T-cell (primary cell): Measurements from ENCODE around the gene CEP170B. TPM values are rescaled to one million over a fixed set of nuclear protein-coding genes. Genes with fewer than 3 reads are reported as not detected.
A peak's percentile ranks its signal among the peaks of the same experiment; 100 is the strongest.
"Not testable (repeated sequence)": the region's sequence is repeated elsewhere in the genome, so short reads cannot be mapped to it uniquely, and the experiment has no call there.

ENCODE experiments used
- ATAC-seq, 4 experiments: fragments of 200-7000 bp in 3 of 4; fragments of 150-1000 bp in 1 of 4; cut with Tn5 transposase; replicated peaks in 1 of 4; 1 replicate in 3 of 4; 2 replicates in 1 of 4; pipeline ENCODE4 v1.10.0; 2021; ENCODE audit warnings: moderate library complexity in 3 of 4, mild to moderate bottlenecking in 2 of 4, moderate number of reproducible peaks in 1 of 4
- CTCF ChIA-PET, 2 donors: fragments of 300-600 bp; sonication (Branson Sonifier 250); formaldehyde crosslinking; loops; one replicate each; lab custom pipeline; 2022; ENCODE audit warnings: antibody characterized with exemption in 2 of 2; lab: Charles Lee
- POLR2A ChIA-PET, 2 donors: fragments of 300-600 bp; sonication (Branson Sonifier 250); formaldehyde crosslinking; loops; one replicate each; lab custom pipeline; 2022; ENCODE audit warnings: antibody characterized with exemption in 2 of 2; lab: Charles Lee
- DNase-seq, 35 experiments: peaks; one replicate each; pipeline versions ENCODE4 v3.0.0 to v3.0.0-alpha.2; 2013 to 2023
- H3K27ac ChIP-seq: one replicate; pipeline ENCODE4 v1.5.1; 2013; ENCODE audit warnings: low read length
- H3K27me3 ChIP-seq, 2 experiments: replicated peaks in 1 of 2; 1 replicate in 1 of 2; 2 replicates in 1 of 2; pipeline versions ENCODE4 v1.6.1 to v1.7.0; 2013; ENCODE audit warnings: low read length in 1 of 2, mixed read lengths in 1 of 2; ENCODE audit not compliant: control insufficient read depth in 2 of 2, insufficient read depth in 2 of 2; ENCODE audit errors: extremely low read depth in 1 of 2
- H3K36me3 ChIP-seq, 2 donors: 1 replicate in 1 of 2; 2 replicates in 1 of 2; pipeline versions ENCODE4 v1.6.1 to v1.7.0; 2013; ENCODE audit warnings: low read length in 1 of 2; ENCODE audit not compliant: control insufficient read depth in 2 of 2, insufficient read depth in 1 of 2; ENCODE audit errors: extremely low read depth in 1 of 2
- H3K4me1 ChIP-seq, 2 experiments: 1 replicate in 1 of 2; 2 replicates in 1 of 2; pipeline versions ENCODE4 v1.6.1 to v1.7.0; 2013; ENCODE audit warnings: low read length in 2 of 2, mixed read lengths in 1 of 2; ENCODE audit not compliant: insufficient read depth in 2 of 2, control insufficient read depth in 1 of 2; ENCODE audit errors: extremely low read depth in 1 of 2
- H3K4me3 ChIP-seq, 2 donors: 1 replicate in 1 of 2; 2 replicates in 1 of 2; pipeline versions ENCODE4 v1.5.1 to v1.7.0; 2013; ENCODE audit warnings: mild to moderate bottlenecking in 2 of 2, low read length in 1 of 2, moderate library complexity in 1 of 2; ENCODE audit not compliant: control insufficient read depth in 1 of 2; ENCODE audit errors: extremely low read depth in 1 of 2
- H3K9me3 ChIP-seq: 2 replicates; pipeline ENCODE4 v1.7.0; 2013
- H3K27ac Mint-ChIP-seq, 2 donors: one replicate each; pipeline ENCODE4 v1.8.0; 2020 to 2021; ENCODE audit warnings: mild to moderate bottlenecking in 2 of 2, mixed read lengths in 2 of 2
- H3K27me3 Mint-ChIP-seq, 2 donors: one replicate each; pipeline ENCODE4 v1.8.0; 2021 to 2022; ENCODE audit warnings: mixed read lengths in 2 of 2
- H3K36me3 Mint-ChIP-seq: one replicate; pipeline ENCODE4 v1.8.0; 2021; ENCODE audit warnings: mixed read lengths
- H3K4me1 Mint-ChIP-seq, 3 donors: one replicate each; pipeline ENCODE4 v1.8.0; 2020 to 2022; ENCODE audit warnings: mixed read lengths in 3 of 3, mild to moderate bottlenecking in 1 of 3
- H3K4me3 Mint-ChIP-seq, 3 donors: one replicate each; pipeline ENCODE4 v1.8.0; 2020 to 2022; ENCODE audit warnings: mild to moderate bottlenecking in 3 of 3, mixed read lengths in 3 of 3, moderate library complexity in 3 of 3
- H3K9me3 Mint-ChIP-seq, 3 donors: one replicate each; pipeline ENCODE4 v1.8.0; 2020 to 2022; ENCODE audit warnings: mixed read lengths in 3 of 3
- WGBS: methylation state at CpG from one replicate; pipeline ENCODE4 v1.1.5; 2013; ENCODE audit warnings: missing lambda C conversion rate; ENCODE audit not compliant: insufficient coverage; 5-methylcytosine and 5-hydroxymethylcytosine counted together
- total RNA-seq, 35 experiments: library from RNA in 6 of 35; stranded (reverse) in 6 of 35; fragments of 120-200 nt in 1 of 35; gene quantifications; one replicate each; pipeline versions ENCODE4 v1.2.1 to v1.2.4 and lab custom pipeline; 2013 to 2026

The CEP170B gene
- total RNA-seq, 5 donors from 2014 or later (not counting 1 experiment from before 2014, with no cell fraction given) = 2.8 to 11.2 (median 6.9) TPM

DNA sequence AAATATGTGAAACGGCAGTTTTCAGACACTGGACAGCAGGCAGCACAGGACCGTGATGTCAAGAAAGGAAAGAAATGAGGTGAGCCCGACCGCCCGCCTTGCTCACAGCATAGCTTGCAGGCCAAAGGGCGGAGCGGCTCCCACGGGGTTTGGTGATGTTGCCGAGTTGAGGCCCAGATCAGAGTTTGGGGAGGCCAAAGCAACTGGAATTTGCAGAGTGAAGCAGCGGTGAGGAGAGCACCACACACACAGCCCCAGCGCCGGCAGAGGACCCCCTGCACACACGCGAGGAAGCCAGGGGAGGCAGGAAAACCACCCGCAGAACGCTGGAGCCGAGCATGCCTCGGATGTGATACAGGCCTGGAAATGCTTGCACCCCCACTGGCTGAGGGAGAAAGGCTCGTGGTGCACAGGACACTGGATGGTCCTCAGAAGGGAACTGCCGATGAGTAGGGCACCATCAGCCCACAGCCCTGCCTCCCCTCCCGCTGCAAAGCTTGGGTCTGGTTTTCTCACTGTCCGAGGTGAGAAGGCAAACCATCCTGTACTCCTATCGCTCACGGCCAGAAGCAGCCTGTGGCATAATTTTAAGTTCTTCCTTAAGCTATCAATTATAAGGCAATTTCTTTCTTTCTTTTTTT, 33.9 kb downstream of the CEP170B start:
- POLR2A ChIA-PET = no interaction called here
- H3K36me3 Mint-ChIP-seq = no peaks in the 10 kb centered on the region
- peaks cover 0 to 3% (median 0%) of the 10 kb centered on the region in 3 donors for H3K4me1 Mint-ChIP-seq
- Histone ChIP-seq H3K4me1 (no peaks in the 10 kb centered on the region), H3K9me3 (no peaks in the 10 kb centered on the region), H3K27me3 (peaks cover 3 to 19% of the 10 kb centered on the region in 2 experiments), H3K36me3 (no peaks in the 10 kb centered on the region), H3K27ac (no peak overlapping the region), H3K4me3 (no peak overlapping the region)
- no peak overlapping the region for H3K27ac Mint-ChIP-seq
- peaks cover 2 to 9% of the 10 kb centered on the region in 2 donors for H3K27me3 Mint-ChIP-seq
- no peak for ATAC-seq
- CTCF ChIA-PET = interaction anchor here in 1 of 2 donors (0.6 kb wide), 2 partner anchors 13 to 508 kb away, joined by 4 to 5 read pairs; no protein-coding TSS in a partner anchor
- 78% methylated on average over 21 of the region's 24 CpGs for WGBS
- H3K9me3 Mint-ChIP-seq = no peaks in the 10 kb centered on the region
- H3K4me3 Mint-ChIP-seq = no peak overlapping the region
- DNase-seq = peak in 1 of 35 experiments; percentile 3

DNA sequence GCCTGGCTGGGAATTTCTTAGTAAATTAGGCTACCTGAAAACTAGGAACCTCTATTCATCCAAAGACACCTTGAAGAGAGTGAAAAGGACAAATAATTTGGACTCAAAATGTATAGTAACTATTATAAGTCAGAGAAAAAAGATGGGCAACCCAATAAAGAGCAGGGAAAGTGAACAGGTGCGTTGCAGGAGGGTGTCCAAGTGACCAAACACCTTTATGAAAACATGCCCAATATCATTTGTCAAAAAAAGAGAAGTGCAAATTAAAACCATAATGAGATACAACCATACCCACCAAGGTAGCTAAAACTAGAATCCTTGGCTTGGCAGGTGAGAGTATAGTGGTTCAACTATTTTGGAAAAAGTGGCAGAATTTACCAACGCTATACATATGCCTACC, 34.7 kb downstream of the CEP170B start:
- DNase-seq (no peak), ATAC-seq (no peak)
- H3K9me3 Mint-ChIP-seq = no peaks in the 10 kb centered on the region
- Histone ChIP-seq H3K27ac (no peak overlapping the region), H3K36me3 (no peaks in the 10 kb centered on the region), H3K4me3 (no peak overlapping the region), H3K4me1 (no peaks in the 10 kb centered on the region), H3K27me3 (peaks cover 3 to 24% of the 10 kb centered on the region in 2 experiments), H3K9me3 (no peaks in the 10 kb centered on the region)
- no peak overlapping the region for H3K4me3 Mint-ChIP-seq
- H3K36me3 Mint-ChIP-seq = no peaks in the 10 kb centered on the region
- H3K27me3 Mint-ChIP-seq = peaks cover 10 to 17% of the 10 kb centered on the region in 2 donors
- CTCF ChIA-PET = no interaction called here
- H3K27ac Mint-ChIP-seq = no peak overlapping the region
- no CpG with 5 or more reads among the region's 2 CpGs for WGBS
- POLR2A ChIA-PET = no interaction called here
- H3K4me1 Mint-ChIP-seq = peaks cover 0 to 3% (median 0%) of the 10 kb centered on the region in 3 donors

DNA sequence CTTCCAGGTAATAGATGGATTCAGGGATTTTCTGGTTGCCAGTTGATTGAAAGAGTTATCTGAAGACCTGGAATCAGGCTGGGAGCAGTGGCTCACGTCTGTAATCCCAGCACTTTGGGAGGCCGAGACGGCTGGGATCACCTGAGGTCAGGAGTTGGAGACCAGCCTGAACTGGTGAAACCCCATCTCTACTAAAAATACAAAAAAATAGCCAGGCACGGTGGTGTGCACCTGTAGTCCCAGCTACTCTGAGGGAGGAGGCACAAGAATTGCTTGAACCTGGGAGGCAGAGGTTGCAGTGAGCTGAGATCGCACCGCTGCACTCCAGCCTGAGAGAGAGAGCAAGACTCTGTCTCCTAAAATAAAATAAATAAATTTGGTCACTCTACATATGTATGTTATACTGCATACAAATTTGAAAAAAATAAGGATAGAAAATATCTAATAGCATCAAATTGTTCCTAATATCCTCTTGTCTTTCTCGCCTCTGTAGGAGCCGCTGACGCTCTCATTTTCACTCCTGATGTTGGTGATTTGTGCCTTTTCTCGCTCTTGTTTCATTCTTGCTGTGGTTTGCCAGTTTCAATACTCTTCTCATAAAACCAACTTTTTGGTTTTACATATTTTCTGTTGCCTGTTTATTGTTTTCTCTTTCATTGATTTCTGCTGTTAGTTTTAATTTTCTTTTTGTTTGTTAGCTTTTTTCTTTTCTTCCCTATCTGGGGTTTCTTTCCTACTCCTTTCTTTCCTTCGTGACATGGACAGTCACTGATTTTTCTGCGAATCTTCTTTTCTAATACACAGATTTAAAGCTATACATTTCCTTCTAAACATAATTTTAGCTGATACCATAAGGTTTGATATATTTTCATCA, 35.8 kb downstream of the CEP170B start:
- WGBS = no CpG with 5 or more reads among the region's 12 CpGs
- no peak overlapping the region for H3K27ac Mint-ChIP-seq
- POLR2A ChIA-PET = no interaction called here
- H3K4me3 ChIP-seq = no peak overlapping the region
- no peak for DNase-seq
- no peaks in the 10 kb centered on the region for H3K36me3 ChIP-seq
- H3K9me3 Mint-ChIP-seq = no peaks in the 10 kb centered on the region
- H3K27me3 ChIP-seq = peaks cover 3 to 23% of the 10 kb centered on the region in 2 experiments
- H3K27me3 Mint-ChIP-seq = peaks cover 13 to 20% of the 10 kb centered on the region in 2 donors
- H3K27ac ChIP-seq = no peak overlapping the region
- H3K4me3 Mint-ChIP-seq = no peak overlapping the region
- no peaks in the 10 kb centered on the region for H3K36me3 Mint-ChIP-seq
- H3K4me1 ChIP-seq = no peaks in the 10 kb centered on the region
- ATAC-seq = no peak
- CTCF ChIA-PET = no interaction called here
- H3K4me1 Mint-ChIP-seq = peaks cover 0 to 3% (median 0%) of the 10 kb centered on the region in 3 donors
- no peaks in the 10 kb centered on the region for H3K9me3 ChIP-seq

DNA sequence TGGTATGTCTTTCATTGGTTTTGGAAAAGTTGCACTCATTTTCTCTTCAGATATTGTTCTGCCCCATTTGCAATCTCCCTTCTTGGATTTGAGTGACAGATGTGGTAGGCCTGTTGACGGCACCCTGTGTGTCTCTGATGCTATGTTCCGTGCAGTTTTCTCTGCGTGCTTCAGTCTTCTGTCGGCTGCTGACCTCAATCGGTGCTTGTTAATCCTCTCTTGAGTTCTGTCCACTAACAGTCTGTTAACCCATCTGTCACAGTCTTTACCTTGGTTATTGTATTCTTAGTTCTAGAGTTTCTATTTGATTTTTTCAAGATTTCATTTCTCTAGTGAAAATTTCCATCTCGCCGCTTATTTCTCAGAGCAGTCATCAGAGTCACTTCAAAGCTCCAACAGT, 38.9 kb downstream of the CEP170B start:
- WGBS = 80% methylated on average over 1 of the region's 7 CpGs
- no peaks in the 10 kb centered on the region for H3K36me3 Mint-ChIP-seq
- CTCF ChIA-PET = no interaction called here

DNA sequence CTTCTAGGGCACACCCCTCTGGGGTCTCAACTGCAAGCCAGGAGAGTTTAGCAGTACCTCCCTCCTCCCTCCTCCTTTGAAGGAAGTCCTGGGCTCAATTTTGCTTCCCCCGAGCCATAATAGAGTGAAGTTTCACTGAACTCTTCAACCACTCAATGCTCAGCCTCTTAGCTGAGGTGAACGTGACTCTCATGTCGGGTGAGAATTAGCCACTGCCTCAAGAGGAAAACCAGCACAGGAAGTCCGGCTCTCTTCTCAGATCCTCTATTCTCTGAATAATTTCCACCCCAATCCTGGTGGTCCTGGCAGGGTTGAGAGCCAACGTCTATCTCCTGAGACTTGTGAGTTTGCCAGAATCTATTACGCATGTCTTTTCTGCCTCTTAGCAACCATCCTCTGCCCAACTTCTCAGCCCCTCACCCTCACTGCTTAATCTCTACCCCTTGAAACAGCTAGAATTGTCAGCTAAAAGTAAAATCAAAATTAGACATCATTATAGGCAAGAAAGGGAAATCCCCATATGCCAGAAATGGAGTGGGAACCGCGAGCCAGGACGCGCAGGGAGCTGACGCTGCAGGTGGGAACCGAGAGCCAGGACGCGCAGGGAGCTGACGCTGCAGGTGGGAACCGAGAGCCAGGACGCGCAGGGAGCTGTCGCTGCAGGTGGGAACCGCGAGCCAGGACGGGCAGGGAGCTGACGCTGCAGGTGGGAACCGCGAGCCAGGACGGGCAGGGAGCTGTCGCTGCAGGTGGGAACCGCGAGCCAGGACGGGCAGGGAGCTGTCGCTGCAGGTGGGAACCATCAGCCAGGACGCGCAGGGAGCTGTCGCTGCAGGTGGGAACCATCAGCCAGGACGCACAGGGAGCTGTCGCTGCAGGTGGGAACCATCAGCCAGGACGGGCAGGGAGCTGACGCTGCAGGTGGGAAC, 39.8 kb downstream of the CEP170B start:
- CTCF ChIA-PET = interaction anchor here in 1 of 2 donors (0.7 kb wide), 1 partner anchor 98 kb away, joined by 8 read pairs; no protein-coding TSS in a partner anchor
- H3K27ac Mint-ChIP-seq, DNase-seq, H3K4me3 Mint-ChIP-seq, H3K4me1 ChIP-seq, H3K9me3 ChIP-seq, POLR2A ChIA-PET, H3K9me3 Mint-ChIP-seq, H3K36me3 ChIP-seq, ATAC-seq, H3K4me1 Mint-ChIP-seq, H3K4me3 ChIP-seq, H3K36me3 Mint-ChIP-seq, H3K27ac ChIP-seq: not testable (repeated sequence)
- H3K27me3 ChIP-seq = peaks cover 3 to 16% of the 10 kb centered on the region in 2 experiments
- peaks cover 27 to 35% of the 10 kb centered on the region in 2 donors for H3K27me3 Mint-ChIP-seq
- WGBS = 60% methylated on average over 24 of the region's 38 CpGs

More for the DNA sequence above, 38.9 kb downstream of the CEP170B start:
- Mint-ChIP-seq H3K4me3 (no peak overlapping the region), H3K27me3 (peaks cover 23 to 31% of the 10 kb centered on the region in 2 donors), H3K27ac (no peak overlapping the region), H3K9me3 (no peaks in the 10 kb centered on the region), H3K4me1 (no peaks in the 10 kb centered on the region)
- no peaks in the 10 kb centered on the region for H3K36me3 ChIP-seq
- no peak overlapping the region for H3K4me3 ChIP-seq
- ATAC-seq (no peak), DNase-seq (no peak)
- H3K9me3 ChIP-seq = no peaks in the 10 kb centered on the region
- peaks cover 3 to 14% of the 10 kb centered on the region in 2 experiments for H3K27me3 ChIP-seq
- H3K27ac ChIP-seq = no peak overlapping the region
- no peaks in the 10 kb centered on the region for H3K4me1 ChIP-seq
- POLR2A ChIA-PET = no interaction called here

DNA sequence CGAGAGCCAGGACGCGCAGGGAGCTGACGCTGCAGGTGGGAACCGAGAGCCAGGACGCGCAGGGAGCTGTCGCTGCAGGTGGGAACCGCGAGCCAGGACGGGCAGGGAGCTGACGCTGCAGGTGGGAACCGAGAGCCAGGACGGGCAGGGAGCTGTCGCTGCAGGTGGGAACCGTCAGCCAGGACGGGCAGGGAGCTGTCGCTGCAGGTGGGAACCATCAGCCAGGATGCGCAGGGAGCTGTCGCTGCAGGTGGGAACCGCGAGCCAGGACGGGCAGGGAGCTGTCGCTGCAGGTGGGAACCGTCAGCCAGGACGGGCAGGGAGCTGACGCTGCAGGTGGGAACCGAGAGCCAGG, 40.5 kb downstream of the CEP170B start:
- H3K27me3 ChIP-seq = peaks cover 3 to 17% of the 10 kb centered on the region in 2 experiments
- 65% methylated on average over 6 of the region's 28 CpGs for WGBS
- H3K4me1 ChIP-seq, H3K4me3 ChIP-seq, ATAC-seq, DNase-seq, H3K36me3 ChIP-seq, POLR2A ChIA-PET, H3K27ac ChIP-seq, H3K9me3 ChIP-seq, H3K4me3 Mint-ChIP-seq, H3K9me3 Mint-ChIP-seq, H3K4me1 Mint-ChIP-seq, H3K27ac Mint-ChIP-seq, H3K36me3 Mint-ChIP-seq: not testable (repeated sequence)
- CTCF ChIA-PET = interaction anchor here (0.7 kb wide), 2 partner anchors 59 to 98 kb away, joined by 3 to 8 read pairs; no protein-coding TSS in a partner anchor
- peaks cover 30 to 40% of the 10 kb centered on the region in 2 donors for H3K27me3 Mint-ChIP-seq
